Measurements from ENCODE around the gene ERC1.

The ERC1 gene

GRCh38 chr12:1467710-1468109, 476.7 kb downstream of the ERC1 start:
- no peaks in the 10 kb centered on the region for H3K27me3 ChIP-seq (ENCODE audit: control insufficient read depth in 2 of 2, insufficient read depth in 2 of 2, low read length in 2 of 2)
- peaks cover 0 to 2% of the 10 kb centered on the region in 2 donors for H3K4me1 ChIP-seq (ENCODE audit: control insufficient read depth in 2 of 2, insufficient read depth in 2 of 2, low read length in 2 of 2)
- H3K4me3 ChIP-seq (ENCODE audit: low read length in 2 of 2): no peak overlapping the region

GRCh38 chr12:1469070-1469469, 478.0 kb downstream of the ERC1 start:
- no peak overlapping the region for H3K27ac ChIP-seq (ENCODE audit: low read depth in 2 of 2, low read length in 2 of 2)
- no peaks in the 10 kb centered on the region for H3K9me3 ChIP-seq (ENCODE audit: control insufficient read depth in 2 of 2, low read length in 2 of 2)
- no peak overlapping the region for H3K4me3 ChIP-seq (ENCODE audit: low read length in 2 of 2)
- no peaks in the 10 kb centered on the region for H3K36me3 ChIP-seq (ENCODE audit: control insufficient read depth in 2 of 2, insufficient read depth in 2 of 2, low read length in 2 of 2)
- H3K27me3 ChIP-seq (ENCODE audit: control insufficient read depth in 2 of 2, insufficient read depth in 2 of 2, low read length in 2 of 2): no peaks in the 10 kb centered on the region
- H3K9ac ChIP-seq (ENCODE audit: low read depth in 1 of 2, low read length in 2 of 2): no peak overlapping the region
- H3K4me1 ChIP-seq (ENCODE audit: control insufficient read depth in 2 of 2, insufficient read depth in 2 of 2, low read length in 2 of 2): peaks cover 6 to 8% of the 10 kb centered on the region in 2 donors

More at GRCh38 chr12:1467710-1468109, 476.7 kb downstream of the ERC1 start:
- Histone ChIP-seq H3K27ac (ENCODE audit: low read depth in 2 of 2, low read length in 2 of 2) (no peak overlapping the region), H3K9me3 (ENCODE audit: control insufficient read depth in 2 of 2, low read length in 2 of 2) (no peaks in the 10 kb centered on the region), H3K9ac (ENCODE audit: low read depth in 1 of 2, low read length in 2 of 2) (no peak overlapping the region), H3K36me3 (ENCODE audit: control insufficient read depth in 2 of 2, insufficient read depth in 2 of 2, low read length in 2 of 2) (no peaks in the 10 kb centered on the region)

GRCh38 chr12:1470051-1470450, 479.0 kb downstream of the ERC1 start:
- Histone ChIP-seq H3K4me1 (ENCODE audit: control insufficient read depth in 2 of 2, insufficient read depth in 2 of 2, low read length in 2 of 2) (peaks cover 8% of the 10 kb centered on the region in 2 donors), H3K4me3 (ENCODE audit: low read length in 2 of 2) (no peak overlapping the region), H3K9me3 (ENCODE audit: control insufficient read depth in 2 of 2, low read length in 2 of 2) (no peaks in the 10 kb centered on the region), H3K36me3 (ENCODE audit: control insufficient read depth in 2 of 2, insufficient read depth in 2 of 2, low read length in 2 of 2) (no peaks in the 10 kb centered on the region), H3K27ac (ENCODE audit: low read depth in 2 of 2, low read length in 2 of 2) (no peak overlapping the region), H3K27me3 (ENCODE audit: control insufficient read depth in 2 of 2, insufficient read depth in 2 of 2, low read length in 2 of 2) (no peaks in the 10 kb centered on the region), H3K9ac (ENCODE audit: low read depth in 1 of 2, low read length in 2 of 2) (no peak overlapping the region)

- Histone ChIP-seq H3K4me1 (ENCODE audit: control insufficient read depth in 2 of 2, insufficient read depth in 2 of 2, low read length in 2 of 2) (peaks cover 8% of the 10 kb centered on the region in 2 donors), H3K4me3 (ENCODE audit: low read length in 2 of 2) (no peak overlapping the region), H3K27me3 (ENCODE audit: control insufficient read depth in 2 of 2, insufficient read depth in 2 of 2, low read length in 2 of 2) (no peaks in the 10 kb centered on the region), H3K9me3 (ENCODE audit: control insufficient read depth in 2 of 2, low read length in 2 of 2) (no peaks in the 10 kb centered on the region), H3K36me3 (ENCODE audit: control insufficient read depth in 2 of 2, insufficient read depth in 2 of 2, low read length in 2 of 2) (no peaks in the 10 kb centered on the region), H3K27ac (ENCODE audit: low read depth in 2 of 2, low read length in 2 of 2) (no peak overlapping the region), H3K9ac (ENCODE audit: low read depth in 1 of 2, low read length in 2 of 2) (no peak overlapping the region)
Observed at GRCh38 chr12:1471224-1471623, 480.2 kb downstream of the ERC1 start.

GRCh38 chr12:1473418-1473817, 482.4 kb downstream of the ERC1 start:
- Histone ChIP-seq H3K27ac (ENCODE audit: low read depth in 2 of 2, low read length in 2 of 2) (no peak overlapping the region), H3K27me3 (ENCODE audit: control insufficient read depth in 2 of 2, insufficient read depth in 2 of 2, low read length in 2 of 2) (no peaks in the 10 kb centered on the region), H3K4me3 (ENCODE audit: low read length in 2 of 2) (no peak overlapping the region), H3K36me3 (ENCODE audit: control insufficient read depth in 2 of 2, insufficient read depth in 2 of 2, low read length in 2 of 2) (no peaks in the 10 kb centered on the region), H3K9me3 (ENCODE audit: control insufficient read depth in 2 of 2, low read length in 2 of 2) (no peaks in the 10 kb centered on the region), H3K9ac (ENCODE audit: low read depth in 1 of 2, low read length in 2 of 2) (no peak overlapping the region), H3K4me1 (ENCODE audit: control insufficient read depth in 2 of 2, insufficient read depth in 2 of 2, low read length in 2 of 2) (peaks cover 8% of the 10 kb centered on the region in 2 donors)

- H3K4me3 ChIP-seq (ENCODE audit: low read length in 2 of 2): no peak overlapping the region
- no peak overlapping the region for H3K9ac ChIP-seq (ENCODE audit: low read depth in 1 of 2, low read length in 2 of 2)
- H3K27me3 ChIP-seq (ENCODE audit: control insufficient read depth in 2 of 2, insufficient read depth in 2 of 2, low read length in 2 of 2): no peaks in the 10 kb centered on the region
- H3K4me1 ChIP-seq (ENCODE audit: control insufficient read depth in 2 of 2, insufficient read depth in 2 of 2, low read length in 2 of 2): peaks cover 8% of the 10 kb centered on the region in 2 donors
- no peaks in the 10 kb centered on the region for H3K9me3 ChIP-seq (ENCODE audit: control insufficient read depth in 2 of 2, low read length in 2 of 2)
- H3K27ac ChIP-seq (ENCODE audit: low read depth in 2 of 2, low read length in 2 of 2): no peak overlapping the region
- no peaks in the 10 kb centered on the region for H3K36me3 ChIP-seq (ENCODE audit: control insufficient read depth in 2 of 2, insufficient read depth in 2 of 2, low read length in 2 of 2)
Observed at GRCh38 chr12:1474041-1474573, 483.1 kb downstream of the ERC1 start.

- no peaks in the 10 kb centered on the region for H3K36me3 ChIP-seq (ENCODE audit: control insufficient read depth in 2 of 2, insufficient read depth in 2 of 2, low read length in 2 of 2)
- H3K4me3 ChIP-seq (ENCODE audit: low read length in 2 of 2): no peak overlapping the region
- no peaks in the 10 kb centered on the region for H3K27me3 ChIP-seq (ENCODE audit: control insufficient read depth in 2 of 2, insufficient read depth in 2 of 2, low read length in 2 of 2)
- H3K9ac ChIP-seq (ENCODE audit: low read depth in 1 of 2, low read length in 2 of 2): no peak overlapping the region
- no peaks in the 10 kb centered on the region for H3K9me3 ChIP-seq (ENCODE audit: control insufficient read depth in 2 of 2, low read length in 2 of 2)
- peak overlapping the region in 1 of 2 donors; percentile 17 for H3K27ac ChIP-seq (ENCODE audit: low read depth in 2 of 2, low read length in 2 of 2)
- H3K4me1 ChIP-seq (ENCODE audit: control insufficient read depth in 2 of 2, insufficient read depth in 2 of 2, low read length in 2 of 2): peaks cover 8% of the 10 kb centered on the region in 2 donors
Observed at GRCh38 chr12:1474574-1475153, 483.6 kb downstream of the ERC1 start.

- no peak overlapping the region for H3K9ac ChIP-seq (ENCODE audit: low read depth in 1 of 2, low read length in 2 of 2)
- no peaks in the 10 kb centered on the region for H3K4me1 ChIP-seq (ENCODE audit: control insufficient read depth in 2 of 2, insufficient read depth in 2 of 2, low read length in 2 of 2)
- no peaks in the 10 kb centered on the region for H3K9me3 ChIP-seq (ENCODE audit: control insufficient read depth in 2 of 2, low read length in 2 of 2)
- no peak overlapping the region for H3K27ac ChIP-seq (ENCODE audit: low read depth in 2 of 2, low read length in 2 of 2)
- no peaks in the 10 kb centered on the region for H3K36me3 ChIP-seq (ENCODE audit: control insufficient read depth in 2 of 2, insufficient read depth in 2 of 2, low read length in 2 of 2)
- no peaks in the 10 kb centered on the region for H3K27me3 ChIP-seq (ENCODE audit: control insufficient read depth in 2 of 2, insufficient read depth in 2 of 2, low read length in 2 of 2)
- no peak overlapping the region for H3K4me3 ChIP-seq (ENCODE audit: low read length in 2 of 2)
Observed at GRCh38 chr12:1479645-1480044, 488.6 kb downstream of the ERC1 start.

GRCh38 chr12:1481326-1481725, 490.3 kb downstream of the ERC1 start:
- H3K4me1 ChIP-seq (ENCODE audit: control insufficient read depth in 2 of 2, insufficient read depth in 2 of 2, low read length in 2 of 2): no peaks in the 10 kb centered on the region
- H3K27me3 ChIP-seq (ENCODE audit: control insufficient read depth in 2 of 2, insufficient read depth in 2 of 2, low read length in 2 of 2): no peaks in the 10 kb centered on the region
- no peak overlapping the region for H3K27ac ChIP-seq (ENCODE audit: low read depth in 2 of 2, low read length in 2 of 2)
- H3K9me3 ChIP-seq (ENCODE audit: control insufficient read depth in 2 of 2, low read length in 2 of 2): no peaks in the 10 kb centered on the region
- H3K4me3 ChIP-seq (ENCODE audit: low read length in 2 of 2): no peak overlapping the region
- no peak overlapping the region for H3K9ac ChIP-seq (ENCODE audit: low read depth in 1 of 2, low read length in 2 of 2)
- no peaks in the 10 kb centered on the region for H3K36me3 ChIP-seq (ENCODE audit: control insufficient read depth in 2 of 2, insufficient read depth in 2 of 2, low read length in 2 of 2)

- no peak overlapping the region for H3K9ac ChIP-seq (ENCODE audit: low read depth in 1 of 2, low read length in 2 of 2)
- H3K4me3 ChIP-seq (ENCODE audit: low read length in 2 of 2): no peak overlapping the region
- H3K27ac ChIP-seq (ENCODE audit: low read depth in 2 of 2, low read length in 2 of 2): no peak overlapping the region
- no peaks in the 10 kb centered on the region for H3K4me1 ChIP-seq (ENCODE audit: control insufficient read depth in 2 of 2, insufficient read depth in 2 of 2, low read length in 2 of 2)
- H3K36me3 ChIP-seq (ENCODE audit: control insufficient read depth in 2 of 2, insufficient read depth in 2 of 2, low read length in 2 of 2): no peaks in the 10 kb centered on the region
- H3K27me3 ChIP-seq (ENCODE audit: control insufficient read depth in 2 of 2, insufficient read depth in 2 of 2, low read length in 2 of 2): no peaks in the 10 kb centered on the region
- H3K9me3 ChIP-seq (ENCODE audit: control insufficient read depth in 2 of 2, low read length in 2 of 2): no peaks in the 10 kb centered on the region
Observed at GRCh38 chr12:1481906-1482305, 490.9 kb downstream of the ERC1 start.
